Glomerular endothelial cell (primary cell): ENCODE measurements around the gene NXNL2. TPM values are rescaled to one million over a fixed set of nuclear protein-coding genes. Genes with fewer than 3 reads are reported as not detected.

Source experiments
- DNase-seq: peaks from one replicate; pipeline ENCODE4 v3.0.0-alpha.2; 2011; ENCODE audit warnings: low read depth, low spot score; ENCODE audit errors: extremely low read depth
- total RNA-seq: library from RNA; depleted of rRNA; stranded (reverse); fragments of >200 nt; gene quantifications from 2 replicates; pipeline ENCODE4 v1.2.3, GENCODE V29; 2015

Gene NXNL2
- total RNA-seq, 1 donor from 2014 or later = not detected

DNA sequence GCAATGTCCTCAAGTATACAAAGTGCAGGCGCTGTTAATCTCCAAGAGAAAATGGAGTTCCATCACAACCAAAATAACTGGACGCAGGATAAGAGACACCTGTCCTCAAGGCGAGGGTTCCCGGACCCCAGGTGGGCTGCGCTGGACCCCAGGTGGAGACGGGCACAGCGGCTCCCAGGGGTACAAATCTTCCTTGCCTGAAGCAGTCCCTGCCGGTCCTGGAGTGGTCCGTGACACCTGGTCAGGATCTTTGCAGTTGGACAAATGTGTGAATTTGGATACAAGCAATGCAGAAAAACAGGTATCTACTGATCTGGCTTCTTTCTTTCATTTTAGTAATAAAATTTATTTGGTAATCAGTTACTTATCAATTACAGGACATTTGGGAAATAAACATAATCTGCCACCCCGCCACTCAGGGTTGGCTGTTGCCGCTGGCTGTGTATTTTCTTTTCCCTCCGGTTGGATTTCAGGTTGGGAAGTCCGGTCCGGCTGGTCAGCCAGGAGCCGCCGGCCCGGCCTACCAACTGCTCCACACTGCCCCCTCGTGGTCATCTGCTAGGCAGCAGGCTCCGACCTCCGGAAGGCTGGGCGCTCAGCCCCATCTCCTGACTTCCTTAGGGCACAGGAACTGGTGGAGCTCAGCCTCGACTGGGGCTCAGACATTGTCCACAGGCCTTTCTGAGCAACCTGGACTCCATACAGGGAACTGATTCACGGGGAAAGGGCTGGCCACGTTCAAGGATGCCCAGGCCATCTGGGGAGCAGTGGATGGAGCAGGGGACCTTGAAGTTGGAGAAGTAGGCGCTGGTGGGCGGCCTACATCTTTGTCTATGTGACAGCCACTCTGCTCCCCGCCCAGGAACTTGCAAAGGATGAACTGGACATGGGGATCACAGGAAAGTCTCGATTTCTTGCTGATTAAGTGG, 43.4 kb downstream of the NXNL2 start:
- peak; percentile 29 for DNase-seq

DNA sequence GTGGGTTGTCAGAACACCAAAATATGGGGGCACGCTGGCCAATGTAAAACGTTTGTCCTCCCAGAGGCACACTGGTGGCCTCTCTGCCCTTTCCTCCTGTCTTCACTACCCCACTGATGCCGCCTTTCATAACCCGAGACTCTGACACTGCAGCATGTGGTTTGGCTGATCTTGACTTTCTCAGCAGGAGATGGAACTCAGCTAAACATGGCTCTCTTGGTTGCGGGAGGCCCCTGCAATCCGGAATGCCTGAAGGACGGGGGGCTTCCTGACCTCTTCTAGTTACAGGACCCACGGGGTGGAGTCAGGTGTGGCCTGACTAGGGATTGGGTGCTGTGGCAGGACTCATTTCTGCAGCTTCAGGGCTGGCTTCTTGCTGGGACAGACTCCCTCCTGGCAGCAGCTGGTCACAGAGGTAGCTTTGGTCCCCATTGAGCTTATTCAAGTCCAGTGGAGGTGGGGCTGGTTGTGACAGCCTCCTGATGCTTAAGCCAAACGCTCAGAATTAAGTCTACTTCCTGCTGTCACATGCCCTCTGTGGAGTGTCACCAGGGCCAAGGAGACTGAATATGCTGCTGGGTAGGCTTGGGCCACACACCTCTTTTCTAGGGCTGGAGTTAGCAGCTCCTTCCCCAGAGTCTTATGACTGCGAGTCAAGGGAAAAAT, 44.2 kb downstream of the NXNL2 start:
- no peak for DNase-seq

DNA sequence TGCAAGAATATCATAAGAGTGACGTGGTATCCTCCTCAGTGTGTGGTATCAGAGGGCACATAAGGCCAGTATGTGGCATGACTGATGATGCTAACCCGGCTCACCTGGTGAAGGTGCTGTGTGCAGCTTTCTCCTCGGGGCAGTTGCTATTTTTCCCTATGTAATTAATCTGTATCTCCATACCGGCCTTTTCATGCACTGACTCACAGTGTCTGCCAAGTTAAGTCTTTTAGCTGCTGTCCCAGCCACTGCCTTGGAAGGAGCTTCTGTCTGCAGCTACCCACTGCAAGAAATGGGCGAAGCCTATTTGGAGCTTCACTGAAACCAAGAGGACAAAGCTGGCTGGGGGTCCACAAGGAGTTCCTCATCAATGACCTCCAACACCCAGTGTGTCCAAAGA, 46.0 kb downstream of the NXNL2 start:
- no peak for DNase-seq

GRCh38 chr9:88583901-88584596, 49.1 kb downstream of the NXNL2 start:
- peak; percentile 12 for DNase-seq

DNA sequence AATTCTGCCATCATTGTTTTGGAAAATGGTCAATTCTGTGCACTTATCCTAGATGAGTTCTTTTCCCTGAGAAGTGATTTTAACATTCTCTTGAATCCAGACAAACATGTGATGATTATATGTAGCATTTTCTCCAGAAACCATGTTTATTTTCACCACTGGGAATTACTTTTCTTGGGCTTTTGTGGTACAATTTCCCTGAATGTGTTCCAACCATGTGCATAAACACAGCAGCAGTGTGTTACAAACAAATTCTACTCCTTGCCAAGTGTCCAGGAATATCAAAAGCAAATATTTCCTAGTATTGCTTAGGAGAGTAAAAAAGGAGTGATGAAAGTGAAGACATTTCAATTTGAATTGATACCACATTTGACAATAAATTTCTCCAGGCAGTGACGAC, 50.4 kb downstream of the NXNL2 start:
- DNase-seq = no peak

- DNase-seq = no peak
These were observed 51.5 kb downstream of the NXNL2 start for GRCh38 chr9:88586452-88586851.

GRCh38 chr9:88587182-88587581, 52.2 kb downstream of the NXNL2 start:
- no peak for DNase-seq

- no peak for DNase-seq
These were observed 53.1 kb downstream of the NXNL2 start for GRCh38 chr9:88587885-88588649.

GRCh38 chr9:88589656-88590055, 54.7 kb downstream of the NXNL2 start:
- DNase-seq = no peak

GRCh38 chr9:88590558-88591146, 55.7 kb downstream of the NXNL2 start:
- no peak for DNase-seq

DNA sequence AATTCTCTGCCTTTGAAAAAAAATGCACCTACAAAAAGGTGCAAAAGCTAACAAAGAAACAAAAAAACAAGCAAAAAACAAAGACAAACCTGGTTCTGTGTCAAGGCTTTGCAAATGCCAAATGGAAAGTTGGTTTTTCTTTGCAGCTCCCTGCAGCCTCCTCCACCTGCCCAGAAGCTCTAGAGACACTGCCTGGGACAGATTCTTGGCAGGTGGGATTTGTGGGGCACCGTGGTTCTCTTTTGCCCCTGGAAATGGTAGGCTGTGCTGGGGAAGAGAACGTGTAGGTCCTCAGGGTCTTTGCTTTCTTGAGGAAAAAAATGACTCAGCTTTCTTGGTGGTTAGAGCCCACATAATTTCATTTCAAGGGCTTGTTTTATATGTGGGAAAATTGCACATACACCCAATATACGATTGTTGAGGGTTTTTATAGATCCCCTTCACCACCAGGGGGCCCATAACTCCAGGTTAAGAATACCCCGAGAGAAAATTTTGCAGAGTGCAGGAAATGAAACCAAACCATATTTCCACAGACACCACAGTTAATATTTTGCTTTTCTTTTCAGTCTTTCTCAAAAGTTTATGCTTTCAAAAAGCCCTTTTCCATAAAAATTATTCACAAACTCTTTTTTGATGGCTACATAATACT, 58.7 kb downstream of the NXNL2 start:
- peak; percentile 31 for DNase-seq

Other genes with a start within 250 kb of the NXNL2 start
- gene SPIN1, start 146.7 kb upstream of the NXNL2 start, total RNA-seq = 45.4 and 48.3 TPM in 2 replicates